K562 (cell line): Measurements from ENCODE around the gene AGFG2. TPM values are rescaled to one million over a fixed set of nuclear protein-coding genes. Genes with fewer than 3 reads are reported as not detected.
A peak's percentile ranks its signal among the peaks of the same experiment; 100 is the strongest.

ENCODE experiments used
- CBX1 ChIP-seq: sonication (generic); IDR thresholded peaks from 2 replicates; pipeline ENCODE4 v1.6.1; 2016; ENCODE audit warnings: antibody characterized with exemption, low read depth, mild to moderate bottlenecking
- FOXA1 ChIP-seq: fragments of 450-650 bp; IDR thresholded peaks from 2 replicates; pipeline ENCODE4 v1.6.1; 2016; ENCODE audit warnings: mild to moderate bottlenecking, borderline replicate concordance
- HIVEP1 ChIP-seq: fragments of 250-450 bp; sonication (Bioruptor Pico); IDR thresholded peaks from 2 replicates; pipeline ENCODE4 v1.4.0; 2020; ENCODE audit warnings: mild to moderate bottlenecking
- HNRNPL ChIP-seq: fragments of 200-400 bp; formaldehyde crosslinking; IDR thresholded peaks from 2 replicates; pipeline ENCODE4 v1.6.1; 2017; ENCODE audit warnings: low read depth, mild to moderate bottlenecking, low read length
- KLF16 ChIP-seq: IDR thresholded peaks from 2 replicates; pipeline ENCODE4 v1.6.1; 2016; ENCODE audit warnings: antibody characterized with exemption
- NONO ChIP-seq, 2 experiments: fragments of 200-400 bp in 1 of 2; fragments of 450-650 bp in 1 of 2; formaldehyde crosslinking in 1 of 2; IDR thresholded peaks; 2 replicates each; pipeline ENCODE4 v1.6.1; 2017; ENCODE audit warnings: low read depth in 2 of 2, mild to moderate bottlenecking in 2 of 2, moderate library complexity in 2 of 2, low read length in 1 of 2
- SMC3 ChIP-seq: conservative IDR thresholded peaks from 2 replicates; pipeline ENCODE4 v1.6.1; 2011; ENCODE audit warnings: low read depth, low read length, improper control_type of control experiment; ENCODE audit not compliant: insufficient read depth
- SPI1 ChIP-seq: IDR thresholded peaks from 2 replicates; pipeline ENCODE4 v1.6.1; 2011; ENCODE audit warnings: low read depth, low read length, control low read depth, borderline replicate concordance
- TGIF2 ChIP-seq: sonication (generic); formaldehyde crosslinking; IDR thresholded peaks from 2 replicates; pipeline ENCODE4 v1.8.1; 2022; ENCODE audit warnings: mild to moderate bottlenecking, missing genetic modification reagents, moderate library complexity
- THRA ChIP-seq: fragments of 450-650 bp; IDR thresholded peaks from 2 replicates; pipeline ENCODE4 v1.6.1; 2017; ENCODE audit warnings: mild to moderate bottlenecking, moderate library complexity
- ZBTB7A ChIP-seq: IDR thresholded peaks from 2 replicates; pipeline ENCODE4 v1.6.1; 2011; ENCODE audit warnings: low read depth, mild to moderate bottlenecking, low read length, moderate library complexity, borderline replicate concordance; ENCODE audit not compliant: control insufficient read depth
- ZNF124 ChIP-seq: sonication (generic); formaldehyde crosslinking; IDR thresholded peaks from 2 replicates; pipeline ENCODE4 v1.8.1; 2022; ENCODE audit warnings: missing genetic modification reagents
- ZNF316 ChIP-seq: fragments of 450-650 bp; IDR thresholded peaks from 2 replicates; pipeline ENCODE4 v1.6.1; 2016
- ZNF407 ChIP-seq: fragments of 450-650 bp; IDR thresholded peaks from 2 replicates; pipeline ENCODE4 v1.6.1; 2016; ENCODE audit warnings: low read depth
- ZNF431 ChIP-seq: sonication (generic); formaldehyde crosslinking; IDR thresholded peaks from 2 replicates; pipeline ENCODE4 v1.8.0; 2022; ENCODE audit warnings: mild to moderate bottlenecking, missing genetic modification reagents
- ZNF512 ChIP-seq: IDR thresholded peaks from 2 replicates; pipeline ENCODE4 v1.6.1; 2016; ENCODE audit warnings: missing genetic modification characterization, missing compliant biosample characterization
- polyA plus RNA-seq, 8 experiments: library from polyadenylated mRNA; depleted of rRNA in 4 of 8; stranded (reverse) in 5 of 8; unstranded in 3 of 8; fragments of >200 nt; fragmentation: Nextera tagmentation in 2 of 8; fragmentation: Illumina TruSeq in 1 of 8; extraction: Ambion mirVana in 2 of 8; extraction: Trizol in 1 of 8; gene quantifications; 2 replicates each; pipeline versions ENCODE4 v1.2.1 to v1.2.3, GENCODE V29; 2011 to 2014; ENCODE audit warnings: inconsistent platforms in 1 of 8, missing spikeins in 1 of 8
- total RNA-seq, 7 experiments: library from RNA; depleted of rRNA in 6 of 7; stranded (reverse); fragments of >200 nt in 6 of 7; fragmentation: Illumina TruSeq in 2 of 7; extraction: Trizol in 2 of 7; gene quantifications; 2 replicates each; pipeline versions ENCODE4 v1.2.1 to v1.2.3, GENCODE V29; 2011 to 2021; ENCODE audit warnings: low replicate concordance in 1 of 7

AGFG2 gene
- total and polyA plus RNA-seq, 9 of the 15 experiments (the other 6 are each of a cell fraction or from before 2014, with no cell fraction given) = 0.31 to 23.1 (median 6.5) TPM

- 0 out of 2 replicates have a peak, but pooled peaks have one; percentile 19 for TF ChIP-seq ZNF407
- TF ChIP-seq HNRNPL = peak; percentile 33; the same call in 1 of the 2 replicates
- peak; percentile 95 for TF ChIP-seq ZBTB7A
- TF ChIP-seq ZNF316 = 0 out of 2 replicates have a peak, but pooled peaks have one; percentile 19
- peak; percentile 73; the same call in 1 of the 2 replicates for TF ChIP-seq SPI1
- no peak for TF ChIP-seq FOXA1
- TF ChIP-seq THRA = no peak
- no peak for TF ChIP-seq ZNF124 (CRISPR knock-in tag)
- 0 out of 2 replicates have a peak, but pooled peaks have one; percentile 4 for TF ChIP-seq KLF16
- peak; percentile 29; the same call in 1 of the 2 replicates for TF ChIP-seq CBX1
- TF ChIP-seq TGIF2 = no peak
- TF ChIP-seq HIVEP1 (CRISPR knock-in tag) = no peak
- peak in 1 of 2 experiments; percentile 79; a peak in 2 of 4 replicates for TF ChIP-seq NONO (IDR thresholded peaks at IDR 0.05; ENCODE audit: low read depth in 2 of 2, low read length in 1 of 2)
- TF ChIP-seq ZNF512 (tag) = no peak
- TF ChIP-seq ZNF431 (CRISPR knock-in tag) = peak; percentile 33; the same call in 1 of the 2 replicates
- peak; percentile 27; the same call in 1 of the 2 replicates for TF ChIP-seq SMC3
These were observed 65.3 kb downstream of the AGFG2 start (continued) for GRCh38 chr7:100604028-100604975.
